Retinal pigment epithelial cell (primary cell): ENCODE results near the gene RAPGEF4.

Source experiments
- DNase-seq: peaks from one replicate; pipeline ENCODE4 v3.0.0-alpha.2; 2010; ENCODE audit warnings: low read depth
- H3K4me3 ChIP-seq: 2 replicates; pipeline ENCODE4 v1.5.1; 2011; ENCODE audit warnings: mild to moderate bottlenecking, low read length, control low read depth, moderate library complexity
- TF ChIP-seq, protein P1 (sequence below): conservative IDR thresholded peaks from 2 replicates; pipeline ENCODE4 v1.5.1; 2011; ENCODE audit warnings: low read depth, low read length, control low read depth, inconsistent platforms

Gene RAPGEF4

DNA sequence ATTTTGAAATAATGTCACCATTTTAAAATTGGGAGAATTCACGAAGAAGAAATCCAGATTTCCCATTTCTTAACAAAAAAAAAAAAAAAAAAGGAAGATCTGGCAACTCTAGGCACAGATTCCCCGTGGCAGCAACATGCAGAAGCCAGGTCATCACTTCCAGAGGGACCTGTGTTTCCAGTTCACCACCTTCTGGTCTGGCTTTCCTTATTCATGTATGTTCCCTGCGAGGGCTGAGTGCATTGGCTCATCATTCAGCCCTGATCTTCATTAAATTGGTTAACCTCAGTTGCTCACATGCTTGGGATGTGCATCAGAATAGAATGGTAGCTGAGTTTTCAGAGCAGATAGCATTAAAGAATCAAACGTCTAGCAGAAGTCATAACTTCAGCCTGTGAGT lies 315.0 kb downstream of the RAPGEF4 start:
- DNase-seq: no peak
- TF ChIP-seq, protein P1, sequence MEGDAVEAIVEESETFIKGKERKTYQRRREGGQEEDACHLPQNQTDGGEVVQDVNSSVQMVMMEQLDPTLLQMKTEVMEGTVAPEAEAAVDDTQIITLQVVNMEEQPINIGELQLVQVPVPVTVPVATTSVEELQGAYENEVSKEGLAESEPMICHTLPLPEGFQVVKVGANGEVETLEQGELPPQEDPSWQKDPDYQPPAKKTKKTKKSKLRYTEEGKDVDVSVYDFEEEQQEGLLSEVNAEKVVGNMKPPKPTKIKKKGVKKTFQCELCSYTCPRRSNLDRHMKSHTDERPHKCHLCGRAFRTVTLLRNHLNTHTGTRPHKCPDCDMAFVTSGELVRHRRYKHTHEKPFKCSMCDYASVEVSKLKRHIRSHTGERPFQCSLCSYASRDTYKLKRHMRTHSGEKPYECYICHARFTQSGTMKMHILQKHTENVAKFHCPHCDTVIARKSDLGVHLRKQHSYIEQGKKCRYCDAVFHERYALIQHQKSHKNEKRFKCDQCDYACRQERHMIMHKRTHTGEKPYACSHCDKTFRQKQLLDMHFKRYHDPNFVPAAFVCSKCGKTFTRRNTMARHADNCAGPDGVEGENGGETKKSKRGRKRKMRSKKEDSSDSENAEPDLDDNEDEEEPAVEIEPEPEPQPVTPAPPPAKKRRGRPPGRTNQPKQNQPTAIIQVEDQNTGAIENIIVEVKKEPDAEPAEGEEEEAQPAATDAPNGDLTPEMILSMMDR: no peak
- no peak overlapping the region for H3K4me3 ChIP-seq

DNA sequence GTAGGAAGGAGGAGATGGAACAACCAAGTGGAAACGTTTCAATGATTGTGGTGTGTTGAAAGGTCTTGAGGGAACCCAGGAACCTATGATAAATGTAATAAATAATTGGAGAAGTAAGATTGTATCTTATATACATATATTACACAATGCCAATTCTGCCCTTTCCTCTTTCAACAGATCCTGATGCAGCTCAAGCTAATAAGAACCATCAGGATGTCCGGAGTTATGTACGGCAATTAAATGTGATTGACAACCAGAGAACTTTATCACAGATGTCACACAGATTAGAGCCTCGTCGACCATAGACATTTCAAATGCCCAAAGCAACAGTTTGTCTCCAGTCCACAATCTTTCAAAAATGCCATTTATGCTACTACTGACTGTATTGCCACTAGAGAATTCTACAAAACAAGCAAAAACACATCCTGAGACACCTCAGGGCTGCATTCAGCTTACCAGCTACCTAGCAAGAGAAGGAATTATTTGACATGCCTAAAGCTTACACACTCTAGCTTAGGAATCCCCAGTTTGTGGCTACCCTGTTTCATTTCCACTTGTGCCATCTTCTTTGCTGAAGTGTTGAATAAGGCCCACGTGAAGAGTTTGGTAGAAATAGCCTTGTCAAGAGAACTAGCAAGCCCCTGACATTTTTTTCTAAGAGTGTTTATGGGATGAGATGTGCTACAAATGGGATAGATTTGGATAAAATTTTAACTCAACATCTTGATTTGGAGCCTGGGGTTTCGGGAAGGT lies 316.0 kb downstream of the RAPGEF4 start:
- TF ChIP-seq, protein P1: no peak
- H3K4me3 ChIP-seq: no peak overlapping the region
- no peak for DNase-seq

DNA sequence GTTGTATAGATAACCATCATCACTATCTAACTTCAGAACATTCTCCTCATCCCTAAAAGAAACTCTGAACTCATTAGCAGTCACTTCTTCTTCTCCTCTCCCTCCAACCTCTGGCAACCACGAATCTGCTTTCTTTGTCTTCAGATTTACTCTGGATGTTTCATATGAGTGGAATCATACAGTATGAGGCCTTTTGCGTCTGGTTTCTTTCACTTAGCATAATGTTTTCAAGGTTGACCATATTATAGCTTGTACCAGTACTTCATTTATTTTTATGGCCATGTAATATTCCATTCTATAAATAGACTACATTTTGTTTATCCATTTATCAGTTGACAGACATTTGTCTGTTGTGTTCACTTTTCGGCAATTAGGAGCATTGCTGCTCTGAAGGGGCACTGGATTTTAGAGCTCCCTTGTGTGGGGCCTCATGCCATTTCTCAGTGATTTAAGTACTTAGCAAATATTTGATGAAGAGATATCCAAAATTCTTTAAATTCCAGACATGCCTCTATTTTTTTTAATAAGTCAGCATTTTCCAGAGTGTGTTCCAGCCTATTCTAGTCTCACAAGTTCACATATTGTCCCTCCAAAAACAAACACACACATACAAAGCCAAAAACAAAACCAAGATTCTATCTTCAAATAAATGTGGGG lies 317.5 kb downstream of the RAPGEF4 start:
- TF ChIP-seq, protein P1: no peak
- no peak overlapping the region for H3K4me3 ChIP-seq
- no peak for DNase-seq

DNA sequence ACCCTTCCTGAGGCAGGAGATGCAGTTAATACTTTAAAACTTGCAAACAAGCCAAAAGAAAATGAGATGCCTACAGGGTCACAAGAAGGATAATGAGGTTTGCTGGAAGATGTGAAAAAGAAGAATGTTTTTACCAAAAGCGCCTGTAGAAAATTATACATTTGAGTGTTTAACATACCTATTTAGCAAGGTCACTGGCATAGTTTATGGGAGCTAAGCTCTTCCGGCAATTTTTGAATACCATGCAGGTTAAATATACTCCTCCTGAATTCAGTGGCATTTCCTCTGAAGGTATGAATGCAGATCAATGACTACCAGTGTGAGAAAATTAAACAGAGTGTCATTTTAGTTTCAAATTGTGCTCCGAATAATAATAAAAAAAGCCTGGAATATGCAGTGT lies 318.8 kb downstream of the RAPGEF4 start:
- DNase-seq: no peak
- TF ChIP-seq, protein P1: no peak
- no peak overlapping the region for H3K4me3 ChIP-seq

DNA sequence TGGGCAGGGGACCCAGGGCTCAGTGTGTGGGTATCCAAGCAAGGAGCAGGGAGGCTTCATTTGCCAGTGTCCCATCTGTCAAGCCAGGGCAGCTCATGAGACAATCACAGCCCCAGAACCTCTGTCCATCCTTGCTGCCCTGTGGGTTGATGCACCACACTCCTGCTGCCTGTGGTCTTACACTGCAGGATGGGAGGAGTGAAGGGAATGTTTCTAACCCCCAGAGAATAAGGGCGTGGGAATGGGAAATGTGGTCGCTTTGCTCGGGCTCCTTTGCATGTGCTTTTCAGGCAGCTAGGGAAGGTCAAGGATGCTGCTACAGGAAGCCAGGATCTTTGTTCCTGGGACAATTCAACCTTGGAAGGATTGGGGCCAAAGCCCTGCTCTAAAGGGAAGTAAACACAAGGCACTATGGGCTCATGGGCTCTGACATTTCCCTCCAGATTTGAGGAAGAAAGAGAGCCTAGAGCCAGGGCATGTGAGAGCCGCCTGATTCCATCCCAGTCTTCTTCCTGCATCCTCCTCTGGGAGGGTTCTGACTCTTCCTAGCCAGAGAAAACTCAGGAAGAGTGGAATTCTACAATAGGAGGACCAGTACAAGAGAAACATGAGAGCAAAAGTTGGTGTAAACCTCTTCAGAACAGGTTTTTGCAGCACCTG lies 321.2 kb downstream of the RAPGEF4 start:
- TF ChIP-seq, protein P1: no peak
- DNase-seq: no peak
- no peak overlapping the region for H3K4me3 ChIP-seq

DNA sequence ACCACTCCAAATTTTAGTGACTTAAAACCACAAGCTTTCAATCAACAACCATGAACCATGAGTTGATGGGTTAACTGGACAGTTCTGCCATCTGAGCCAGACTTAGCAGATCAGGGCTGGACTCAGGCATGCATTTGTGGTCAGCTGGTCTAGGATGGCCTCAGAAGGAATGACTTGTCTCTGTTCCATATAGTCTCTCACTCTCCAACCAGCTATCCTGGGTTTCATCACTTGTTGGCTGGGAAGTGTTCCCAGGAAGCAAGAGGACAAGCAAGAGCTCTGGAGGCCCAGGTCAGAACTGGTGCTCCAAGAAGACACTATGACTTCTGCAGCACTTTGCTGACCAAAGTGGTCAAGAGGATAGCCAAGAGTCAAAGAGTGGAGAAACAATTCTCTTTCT lies 322.5 kb downstream of the RAPGEF4 start:
- TF ChIP-seq, protein P1: no peak
- no peak overlapping the region for H3K4me3 ChIP-seq
- DNase-seq: no peak

DNA sequence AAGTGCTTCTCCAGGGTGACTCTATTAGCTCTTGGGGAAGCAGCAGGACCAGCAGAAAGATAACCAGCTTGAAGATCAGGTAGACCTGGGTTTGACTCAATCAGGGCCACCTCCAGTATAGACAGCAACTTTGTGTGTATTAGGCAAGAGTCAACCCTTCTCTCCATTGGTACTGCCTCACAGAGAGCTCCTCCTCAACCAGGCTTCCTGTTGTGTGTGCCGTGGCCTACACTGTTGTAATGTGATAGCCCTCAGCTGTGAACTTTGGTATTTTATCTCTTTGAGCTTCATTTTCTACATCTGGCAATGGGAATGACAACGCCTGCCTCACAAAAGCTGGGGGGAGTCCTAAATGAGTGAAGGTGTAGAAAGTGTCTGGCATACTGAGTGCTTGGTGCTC lies 323.0 kb downstream of the RAPGEF4 start:
- DNase-seq: no peak
- no peak overlapping the region for H3K4me3 ChIP-seq
- TF ChIP-seq, protein P1: no peak
